Activated T-helper 1 cell treated with Interleukin-2 at 50 U/mL for 16 hours (primary cell): ENCODE measurements around the gene GMPPA.
A peak's percentile ranks its signal among the peaks of the same experiment; 100 is the strongest.

Source experiments
- DNase-seq: peaks from one replicate; pipeline ENCODE4 v3.0.0-alpha.2; 2020; ENCODE audit warnings: low read depth

The GMPPA gene

GRCh38 chr2:219498280-219499057 is at the start of gene GMPPA:
Gene GMPPA (plus strand): TSS chr2:219498891. CDS start chr2:219499976, 1,085 bp downstream.
- peak; percentile 82 for DNase-seq

DNA sequence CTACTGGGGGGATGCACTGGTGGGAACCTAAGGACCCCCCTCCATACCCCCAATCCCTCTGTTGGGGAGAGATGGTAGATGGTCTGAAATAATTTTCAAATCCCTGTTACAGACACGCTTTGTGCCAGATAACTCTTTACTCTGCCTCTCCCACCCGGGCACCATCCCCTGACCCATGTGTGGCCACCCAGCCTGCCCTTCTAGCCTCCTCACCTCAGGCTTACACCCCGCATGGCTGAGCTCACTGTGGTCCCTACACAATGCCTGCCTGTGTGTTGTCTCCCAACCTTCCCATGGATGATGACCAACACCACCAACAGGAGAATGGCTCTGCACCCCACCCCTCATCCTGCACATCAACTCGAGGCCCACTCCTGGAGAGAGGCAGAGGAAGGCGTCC is 49.1 kb upstream of the GMPPA start:
- DNase-seq, result no peak

- no peak for DNase-seq
These were observed 46.9 kb upstream of the GMPPA start for GRCh38 chr2:219451661-219452360.

DNA sequence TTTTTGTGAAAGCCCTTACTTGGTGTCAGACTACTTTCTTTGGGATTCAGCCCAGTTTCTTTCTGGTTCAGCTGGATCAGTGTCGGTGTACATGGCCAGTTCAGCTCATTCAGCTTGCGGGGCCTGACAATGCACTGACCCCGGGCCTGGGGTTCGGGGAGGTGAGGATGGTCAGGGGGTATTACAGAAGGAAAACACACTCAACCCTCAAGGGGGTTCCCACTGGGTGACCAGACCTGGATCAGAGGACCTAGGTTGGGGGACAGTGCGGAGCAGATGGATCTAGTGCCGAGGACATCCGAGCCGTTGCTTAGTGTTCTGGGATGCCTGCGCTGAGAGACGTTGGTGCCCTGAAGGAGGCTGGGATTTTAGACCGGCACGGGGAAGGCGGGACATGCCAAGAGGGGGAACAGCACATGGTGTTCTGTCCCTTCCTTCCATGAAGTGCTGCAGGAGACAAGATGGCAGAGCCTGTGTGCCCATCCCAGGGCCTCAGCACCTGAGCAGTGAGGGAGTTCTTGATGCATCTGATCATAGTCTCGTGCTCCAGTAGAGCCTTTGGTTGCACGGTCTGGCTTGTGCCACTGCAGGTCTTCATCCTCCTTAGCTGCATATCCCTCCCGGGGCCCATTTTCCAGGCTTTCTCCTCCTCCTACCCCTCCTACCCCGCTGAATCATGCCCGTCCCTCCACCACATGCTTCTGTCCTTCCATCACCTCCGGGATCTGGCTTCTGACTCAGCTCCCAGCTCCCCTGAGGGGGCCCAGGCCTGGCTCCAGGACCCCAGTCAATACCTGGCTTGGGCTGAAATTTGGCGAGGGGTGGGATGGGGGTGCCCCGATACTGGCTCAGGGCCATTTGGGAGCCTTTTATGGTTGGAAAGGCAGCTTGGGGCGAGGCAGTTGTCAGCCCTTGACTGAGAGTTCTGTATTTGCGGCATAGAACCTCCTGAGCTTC is 46.1 kb upstream of the GMPPA start:
- DNase-seq, result no peak

- no peak for DNase-seq
These were observed 44.8 kb upstream of the GMPPA start for GRCh38 chr2:219453671-219454590.

DNA sequence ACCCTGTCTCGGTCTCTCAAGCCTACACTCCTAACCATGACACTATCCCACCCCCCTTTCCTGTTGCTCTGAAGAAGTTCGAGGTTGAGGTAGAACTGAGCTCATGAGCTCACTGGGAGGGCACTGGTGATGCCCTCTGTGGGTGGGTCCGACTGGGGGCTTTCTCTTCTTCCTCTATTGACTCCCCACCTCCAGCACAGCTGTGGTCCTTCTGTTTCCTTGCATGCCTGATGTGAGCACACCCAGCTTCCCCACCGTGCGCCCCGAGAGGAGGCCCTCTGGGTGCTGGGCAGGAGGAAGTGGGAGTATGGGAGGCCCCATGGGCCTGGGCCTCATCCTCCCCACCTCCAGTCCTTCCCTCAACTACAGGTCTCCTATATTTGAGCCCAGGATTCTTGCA is 43.1 kb upstream of the GMPPA start:
- no peak for DNase-seq

- no peak for DNase-seq
These were observed 40.8 kb upstream of the GMPPA start for GRCh38 chr2:219457784-219458369.

DNA sequence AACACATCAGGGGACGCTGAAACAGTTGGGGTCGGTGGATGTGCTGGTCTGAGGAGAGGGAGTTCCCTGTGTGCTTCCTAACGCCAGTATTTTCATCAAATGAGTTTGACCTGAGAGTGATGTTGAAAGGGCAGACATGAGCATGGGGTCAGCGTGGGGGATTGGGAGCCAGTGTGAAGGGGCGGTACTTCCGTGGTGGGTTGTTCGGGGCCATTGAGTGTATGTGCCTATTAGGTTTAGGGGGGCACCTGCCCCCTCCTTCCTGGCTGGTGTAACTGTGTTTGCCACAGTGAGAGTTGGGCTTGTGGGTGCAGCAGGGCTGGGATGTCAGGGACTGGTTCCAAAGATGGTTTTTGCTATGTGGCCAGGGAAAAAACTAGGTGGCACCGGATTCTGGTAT is 39.7 kb upstream of the GMPPA start:
- no peak for DNase-seq

DNA sequence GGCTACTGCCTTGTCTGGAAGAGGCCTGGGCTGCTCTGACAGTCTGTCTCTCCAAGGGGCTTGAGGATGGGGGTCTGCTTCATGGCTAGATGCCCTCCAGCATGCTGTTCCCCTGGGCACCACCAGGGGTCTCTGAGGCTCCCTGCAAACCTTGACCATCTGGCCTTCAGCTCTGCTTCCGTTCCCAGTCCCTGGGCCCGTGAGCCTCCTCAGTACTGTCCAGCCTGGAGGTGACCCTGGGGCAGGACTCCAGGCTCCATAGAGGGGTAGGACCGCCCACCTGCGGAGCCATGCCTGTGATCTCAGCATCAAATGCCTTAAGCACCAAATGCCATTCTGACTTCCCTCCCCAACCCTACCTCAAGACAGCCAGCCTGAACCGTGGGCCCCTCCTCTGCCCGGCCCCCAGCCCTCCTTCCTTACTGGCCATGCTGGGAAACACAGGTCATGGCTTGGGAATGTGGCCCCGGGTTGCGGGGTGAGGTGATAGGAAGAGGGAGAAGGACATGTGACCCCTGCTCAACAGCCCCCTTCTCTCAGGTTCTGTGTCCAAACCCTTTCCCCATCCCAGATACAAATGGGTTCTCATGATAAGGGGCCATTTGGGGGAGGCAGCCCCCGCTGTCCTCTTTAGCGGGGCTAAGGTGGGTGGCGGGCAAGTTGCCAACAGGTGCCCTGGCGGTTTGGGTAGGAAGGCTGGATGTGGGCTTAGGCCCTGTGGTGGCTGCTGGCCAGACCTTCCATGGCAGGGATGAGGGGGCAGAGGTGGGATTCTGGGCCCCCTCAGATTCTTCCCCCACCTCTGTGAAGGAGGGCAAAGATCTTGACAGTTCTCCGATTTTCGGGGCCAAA is 39.0 kb upstream of the GMPPA start:
- no peak for DNase-seq

- no peak for DNase-seq
These were observed 38.2 kb upstream of the GMPPA start for GRCh38 chr2:219460424-219460926.

- DNase-seq, result no peak
These were observed 37.6 kb upstream of the GMPPA start for GRCh38 chr2:219461047-219461514.

- no peak for DNase-seq
These were observed 37.0 kb upstream of the GMPPA start for GRCh38 chr2:219461669-219462068.

DNA sequence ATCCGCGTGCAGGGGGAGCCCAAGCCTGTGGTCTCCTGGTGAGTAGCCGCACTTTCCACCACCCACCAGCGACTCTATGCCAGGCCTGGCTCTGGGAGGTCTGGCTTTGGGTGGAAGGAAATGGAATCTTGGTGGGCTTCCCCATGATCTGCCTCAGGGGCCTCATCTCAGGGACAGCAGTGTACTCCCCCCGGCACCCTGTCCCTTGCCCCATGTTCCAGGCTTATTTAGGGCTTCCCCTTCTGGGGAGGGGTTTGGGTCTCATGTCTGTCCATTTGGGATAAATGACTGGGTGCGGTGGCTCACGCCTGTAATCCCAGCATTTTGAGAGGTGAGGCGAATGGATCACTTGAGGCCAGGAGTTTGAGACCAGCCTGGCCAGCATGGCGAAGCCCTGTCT is 36.3 kb upstream of the GMPPA start:
- DNase-seq, result no peak

- DNase-seq, result no peak
These were observed 34.2 kb upstream of the GMPPA start for GRCh38 chr2:219464286-219465032.

DNA sequence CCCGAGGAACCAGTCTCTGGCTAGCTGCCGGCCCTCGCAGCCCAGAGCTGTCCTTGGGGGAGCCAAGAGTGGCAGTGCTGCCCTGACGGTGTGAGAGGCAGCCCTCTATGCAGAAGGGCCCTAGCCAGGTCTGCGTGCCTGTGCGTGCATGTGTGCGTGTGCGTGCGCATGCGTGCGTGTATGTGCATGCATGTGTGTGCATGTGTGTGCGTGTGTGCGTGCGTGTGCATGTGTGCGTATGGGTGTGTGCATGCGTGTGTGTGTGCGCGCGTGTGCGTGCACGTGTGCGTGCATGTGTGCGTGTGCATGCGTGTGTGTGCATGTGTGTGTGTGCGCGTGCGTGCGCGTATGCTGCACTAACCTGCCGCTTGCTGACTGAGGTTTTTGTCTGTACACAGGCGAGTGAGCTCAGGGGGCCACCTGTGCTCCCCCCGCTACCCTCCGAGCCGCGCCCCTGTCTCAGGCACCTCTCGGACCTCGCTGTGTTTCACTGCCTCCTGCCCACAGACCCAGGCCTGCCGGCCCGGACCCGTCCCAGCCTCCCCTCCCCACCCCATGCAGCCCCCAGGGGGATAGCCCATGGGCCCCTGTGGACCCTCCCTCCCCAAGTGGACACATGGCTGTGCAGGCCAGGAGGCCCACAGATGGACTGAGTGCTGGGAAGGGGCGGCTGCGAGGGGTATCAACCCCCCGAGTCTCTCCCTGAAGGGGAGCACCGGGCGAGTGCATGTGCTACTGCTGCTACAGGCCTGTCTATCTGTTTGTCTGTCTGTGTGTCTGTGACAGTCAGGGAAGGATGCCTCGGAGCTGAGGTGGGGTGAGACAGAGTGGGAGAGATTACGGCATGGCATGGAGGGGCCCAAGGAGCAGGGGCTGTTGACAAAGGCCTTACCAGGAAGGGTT is 32.8 kb upstream of the GMPPA start:
- no peak for DNase-seq

- DNase-seq, result no peak
These were observed 31.6 kb upstream of the GMPPA start for GRCh38 chr2:219466816-219467735.

- DNase-seq, result no peak
These were observed 31.0 kb upstream of the GMPPA start for GRCh38 chr2:219467736-219468075.
